Panc1 (cell line): ENCODE measurements around the gene ADORA2A. TPM values are rescaled to one million over a fixed set of nuclear protein-coding genes. Genes with fewer than 3 reads are reported as not detected.

Experiments
- ATAC-seq: fragments of 200-7000 bp; cut with Tn5 transposase; 2 replicates; pipeline ENCODE4 v1.9.1; 2020; ENCODE audit warnings: mild to moderate bottlenecking, moderate library complexity
- BruUV-seq: library from RNA; stranded (reverse); fragments of 400-500 nt; replicated peaks from 2 replicates; lab custom pipeline; 2021; lab: Mats Ljungman, UMichigan
- CTCF ChIA-PET: fragments of 300-600 bp; sonication (Branson Sonifier 250); formaldehyde crosslinking; loops from one replicate; lab custom pipeline; 2022; ENCODE audit warnings: antibody characterized with exemption; lab: Charles Lee
- POLR2A ChIA-PET: fragments of 300-600 bp; sonication (Branson Sonifier 250); formaldehyde crosslinking; loops from one replicate; lab custom pipeline; 2022; ENCODE audit warnings: antibody characterized with exemption; lab: Charles Lee
- DNase-seq: peaks from one replicate; pipeline ENCODE4 v3.0.0-alpha.2; 2010; ENCODE audit warnings: low read depth, low spot score
- H3K27ac ChIP-seq: 2 replicates; pipeline ENCODE4 v1.5.1; 2011; ENCODE audit warnings: mild to moderate bottlenecking, low read length, inconsistent platforms
- H3K27me3 ChIP-seq: fragments of 200-500 bp; sonication (Bioruptor generic); 2 replicates; pipeline ENCODE4 v1.6.0; 2014; ENCODE audit warnings: low read length, inconsistent platforms; ENCODE audit not compliant: control insufficient read depth, insufficient read depth
- H3K36me3 ChIP-seq: fragments of 200-500 bp; sonication (Bioruptor generic); 2 replicates; pipeline ENCODE4 v1.5.1; 2014; ENCODE audit warnings: inconsistent platforms, mild to moderate bottlenecking, low read length, moderate library complexity; ENCODE audit not compliant: control insufficient read depth, insufficient read depth
- H3K4me1 ChIP-seq: 2 replicates; pipeline ENCODE4 v1.5.1; 2011; ENCODE audit warnings: inconsistent platforms, mild to moderate bottlenecking, low read length, moderate library complexity; ENCODE audit not compliant: control insufficient read depth, insufficient read depth
- H3K4me3 ChIP-seq, 2 experiments: 2 replicates each; pipeline ENCODE4 v1.5.1; 2011 to 2012; ENCODE audit warnings: low read depth in 2 of 2, low read length in 2 of 2, mild to moderate bottlenecking in 2 of 2, inconsistent platforms in 1 of 2, moderate library complexity in 1 of 2
- H3K9me3 ChIP-seq: fragments of 200-500 bp; sonication (Bioruptor generic); 2 replicates; pipeline ENCODE4 v1.5.1; 2014; ENCODE audit warnings: low read depth, mild to moderate bottlenecking, inconsistent platforms, low read length, moderate library complexity; ENCODE audit not compliant: control insufficient read depth, insufficient read depth
- POLR2AphosphoS5 ChIP-seq: IDR thresholded peaks from 2 replicates; pipeline ENCODE4 v1.6.1; 2012; ENCODE audit warnings: mild to moderate bottlenecking, low read depth, low read length, moderate library complexity
- SIN3A ChIP-seq: IDR thresholded peaks from 2 replicates; pipeline ENCODE4 v1.6.1; 2012; ENCODE audit warnings: low read depth, mild to moderate bottlenecking, low read length, moderate library complexity, borderline replicate concordance; ENCODE audit not compliant: insufficient read depth
- TCF7L2 ChIP-seq: IDR thresholded peaks from 2 replicates; pipeline ENCODE4 v1.6.1; 2011; ENCODE audit warnings: mild to moderate bottlenecking, low read depth, low read length, inconsistent platforms
- in situ Hi-C: cut with HindIII; loops from 2 replicates; pipeline ENCODE4 v1.10.0; 2016; ENCODE audit warnings: low sequenced_read_pairs, low pct_unique_long_range_greater_than_20kb
- intact Hi-C: fragments of 100-400 bp; cut with micrococcal nuclease; formaldehyde crosslinking; loops from one replicate; pipeline ENCODE4 v1.10.0; 2022; ENCODE audit not compliant: unreplicated experiment
- total RNA-seq: library from RNA; stranded (reverse); gene quantifications from one replicate; pipeline ENCODE4 v1.2.1, GENCODE V29; 2021; ENCODE audit not compliant: unreplicated experiment
- TF ChIP-seq, protein P1 (sequence below): fragments of 450-650 bp; IDR thresholded peaks from 2 replicates; pipeline ENCODE4 v1.5.1; 2017; ENCODE audit warnings: mild to moderate bottlenecking
- TF ChIP-seq, protein P2 (sequence below), 2 experiments: IDR thresholded peaks; 2 replicates each; pipeline ENCODE4 v1.6.1; 2011 to 2012; ENCODE audit warnings: low read depth in 2 of 2, control low read depth in 1 of 2, low read length in 1 of 2, mild to moderate bottlenecking in 1 of 2, moderate library complexity in 1 of 2; ENCODE audit not compliant: insufficient read depth in 1 of 2

ADORA2A gene
- total RNA-seq, 1 experiment from 2014 or later = 11.5 TPM

DNA sequence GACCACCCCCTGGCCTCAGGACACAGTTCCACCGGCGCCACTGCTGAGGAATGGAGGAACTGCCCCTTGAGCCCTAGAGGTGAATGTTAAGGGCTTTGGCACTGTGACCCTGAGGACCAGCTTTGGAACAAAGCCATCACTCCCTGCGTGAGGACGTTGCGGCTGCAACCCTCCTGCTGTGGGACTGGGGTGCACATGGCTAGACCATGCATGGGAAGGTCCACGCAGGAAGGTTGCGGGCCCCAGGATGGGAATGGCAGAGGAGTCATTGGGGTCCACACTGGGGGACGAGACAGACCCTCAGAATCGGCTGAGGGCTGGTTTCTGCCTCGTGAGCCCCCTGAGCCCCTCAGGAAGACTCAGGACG, 6.4 kb upstream of the ADORA2A start:
- CTCF ChIA-PET = no interaction called here
- in situ Hi-C loops (no loop called here), intact Hi-C loops (loop anchor here (5.0 kb wide), 1 partner anchor 81 kb away; no protein-coding TSS in a partner anchor)
- no peaks in the 10 kb centered on the region for H3K27me3 ChIP-seq
- no peaks in the 10 kb centered on the region for H3K36me3 ChIP-seq
- DNase-seq (no peak), ATAC-seq (no peak)
- no TSS peak for BruUV-seq
- TF ChIP-seq, protein P1, sequence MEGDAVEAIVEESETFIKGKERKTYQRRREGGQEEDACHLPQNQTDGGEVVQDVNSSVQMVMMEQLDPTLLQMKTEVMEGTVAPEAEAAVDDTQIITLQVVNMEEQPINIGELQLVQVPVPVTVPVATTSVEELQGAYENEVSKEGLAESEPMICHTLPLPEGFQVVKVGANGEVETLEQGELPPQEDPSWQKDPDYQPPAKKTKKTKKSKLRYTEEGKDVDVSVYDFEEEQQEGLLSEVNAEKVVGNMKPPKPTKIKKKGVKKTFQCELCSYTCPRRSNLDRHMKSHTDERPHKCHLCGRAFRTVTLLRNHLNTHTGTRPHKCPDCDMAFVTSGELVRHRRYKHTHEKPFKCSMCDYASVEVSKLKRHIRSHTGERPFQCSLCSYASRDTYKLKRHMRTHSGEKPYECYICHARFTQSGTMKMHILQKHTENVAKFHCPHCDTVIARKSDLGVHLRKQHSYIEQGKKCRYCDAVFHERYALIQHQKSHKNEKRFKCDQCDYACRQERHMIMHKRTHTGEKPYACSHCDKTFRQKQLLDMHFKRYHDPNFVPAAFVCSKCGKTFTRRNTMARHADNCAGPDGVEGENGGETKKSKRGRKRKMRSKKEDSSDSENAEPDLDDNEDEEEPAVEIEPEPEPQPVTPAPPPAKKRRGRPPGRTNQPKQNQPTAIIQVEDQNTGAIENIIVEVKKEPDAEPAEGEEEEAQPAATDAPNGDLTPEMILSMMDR = no peak
- no peak for TF ChIP-seq TCF7L2
- no peak for TF ChIP-seq POLR2AphosphoS5
- TF ChIP-seq, protein P2, sequence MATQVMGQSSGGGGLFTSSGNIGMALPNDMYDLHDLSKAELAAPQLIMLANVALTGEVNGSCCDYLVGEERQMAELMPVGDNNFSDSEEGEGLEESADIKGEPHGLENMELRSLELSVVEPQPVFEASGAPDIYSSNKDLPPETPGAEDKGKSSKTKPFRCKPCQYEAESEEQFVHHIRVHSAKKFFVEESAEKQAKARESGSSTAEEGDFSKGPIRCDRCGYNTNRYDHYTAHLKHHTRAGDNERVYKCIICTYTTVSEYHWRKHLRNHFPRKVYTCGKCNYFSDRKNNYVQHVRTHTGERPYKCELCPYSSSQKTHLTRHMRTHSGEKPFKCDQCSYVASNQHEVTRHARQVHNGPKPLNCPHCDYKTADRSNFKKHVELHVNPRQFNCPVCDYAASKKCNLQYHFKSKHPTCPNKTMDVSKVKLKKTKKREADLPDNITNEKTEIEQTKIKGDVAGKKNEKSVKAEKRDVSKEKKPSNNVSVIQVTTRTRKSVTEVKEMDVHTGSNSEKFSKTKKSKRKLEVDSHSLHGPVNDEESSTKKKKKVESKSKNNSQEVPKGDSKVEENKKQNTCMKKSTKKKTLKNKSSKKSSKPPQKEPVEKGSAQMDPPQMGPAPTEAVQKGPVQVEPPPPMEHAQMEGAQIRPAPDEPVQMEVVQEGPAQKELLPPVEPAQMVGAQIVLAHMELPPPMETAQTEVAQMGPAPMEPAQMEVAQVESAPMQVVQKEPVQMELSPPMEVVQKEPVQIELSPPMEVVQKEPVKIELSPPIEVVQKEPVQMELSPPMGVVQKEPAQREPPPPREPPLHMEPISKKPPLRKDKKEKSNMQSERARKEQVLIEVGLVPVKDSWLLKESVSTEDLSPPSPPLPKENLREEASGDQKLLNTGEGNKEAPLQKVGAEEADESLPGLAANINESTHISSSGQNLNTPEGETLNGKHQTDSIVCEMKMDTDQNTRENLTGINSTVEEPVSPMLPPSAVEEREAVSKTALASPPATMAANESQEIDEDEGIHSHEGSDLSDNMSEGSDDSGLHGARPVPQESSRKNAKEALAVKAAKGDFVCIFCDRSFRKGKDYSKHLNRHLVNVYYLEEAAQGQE (IDR thresholded peaks at IDR 0.05; ENCODE audit: insufficient read depth in 1 of 2, low read depth in 2 of 2, low read length in 1 of 2) = no peak
- no peak for TF ChIP-seq SIN3A
- peaks cover 11% of the 10 kb centered on the region for H3K4me1 ChIP-seq
- H3K27ac ChIP-seq = no peak overlapping the region
- no peak overlapping the region for H3K4me3 ChIP-seq
- no peaks in the 10 kb centered on the region for H3K9me3 ChIP-seq
- POLR2A ChIA-PET = no interaction called here

DNA sequence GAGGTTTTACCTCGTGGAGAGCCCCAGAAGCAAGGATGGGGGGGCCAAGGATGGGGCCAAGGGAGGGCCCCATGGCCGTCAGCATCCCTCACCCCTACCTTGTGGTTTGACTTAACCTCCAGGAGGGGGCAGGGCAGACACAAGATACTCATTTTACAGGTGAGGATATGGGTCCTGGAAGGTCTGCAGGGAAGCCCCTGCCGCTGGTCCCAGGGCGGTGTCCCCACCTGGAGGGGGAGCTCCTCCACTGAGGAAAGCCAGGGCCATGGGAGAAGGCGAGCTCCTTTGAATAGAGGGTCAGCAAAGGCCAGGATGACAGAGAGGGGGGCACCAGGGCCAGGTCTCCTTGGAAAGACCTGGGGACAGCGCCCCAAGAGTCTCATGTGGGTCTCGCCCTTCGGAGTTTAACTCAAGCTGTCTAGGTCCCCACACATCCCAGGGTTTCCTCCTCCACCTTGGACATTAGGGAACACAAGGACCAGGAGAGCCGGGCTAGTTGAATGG, 5.9 kb upstream of the ADORA2A start:
- intact Hi-C loops = loop anchor here (5.0 kb wide), 1 partner anchor 81 kb away; no protein-coding TSS in a partner anchor
- POLR2A ChIA-PET = no interaction called here
- H3K4me1 ChIP-seq = peaks cover 11% of the 10 kb centered on the region
- H3K4me3 ChIP-seq = no peak overlapping the region
- no peaks in the 10 kb centered on the region for H3K36me3 ChIP-seq
- in situ Hi-C loops = no loop called here
- ATAC-seq = no peak
- BruUV-seq = no TSS peak
- CTCF ChIA-PET = interaction anchor here (0.7 kb wide), 1 partner anchor 100 kb away, joined by 3 read pairs; no protein-coding TSS in a partner anchor
- no peak for DNase-seq
- no peaks in the 10 kb centered on the region for H3K27me3 ChIP-seq
- TF ChIP-seq TCF7L2 = no peak
- TF ChIP-seq, protein P1 = peak; percentile 27; the same call in 1 of the 2 replicates
- no peak overlapping the region for H3K27ac ChIP-seq
- H3K9me3 ChIP-seq = no peaks in the 10 kb centered on the region
